Fibroblast of peridontal ligament (primary cell): ENCODE data around the gene ME3.

Experiments used
- DNase-seq: peaks from one replicate; pipeline ENCODE4 v3.0.0-alpha.2; 2010; ENCODE audit errors: extremely low read depth

The ME3 gene

GRCh38 chr11:86515297-86516094, 156.9 kb downstream of the ME3 start:
- peak; percentile 84 for DNase-seq

- no peak for DNase-seq
These were observed 158.0 kb downstream of the ME3 start for GRCh38 chr11:86514453-86514852.

- DNase-seq = no peak
These were observed 158.6 kb downstream of the ME3 start for GRCh38 chr11:86513746-86514373.

GRCh38 chr11:86513138-86513537, 159.3 kb downstream of the ME3 start:
- no peak for DNase-seq

GRCh38 chr11:86511086-86511551, 161.3 kb downstream of the ME3 start:
- peak; percentile 68 for DNase-seq

- no peak for DNase-seq
These were observed 161.7 kb downstream of the ME3 start for GRCh38 chr11:86510674-86511073.

GRCh38 chr11:86510097-86510496, 162.3 kb downstream of the ME3 start:
- DNase-seq = no peak

- DNase-seq = peak; percentile 87
These were observed 162.8 kb downstream of the ME3 start for GRCh38 chr11:86509588-86509974.

GRCh38 chr11:86508604-86509587, 163.5 kb downstream of the ME3 start:
- no peak for DNase-seq

GRCh38 chr11:86507249-86507845, 165.1 kb downstream of the ME3 start:
- DNase-seq = no peak

- no peak for DNase-seq
These were observed 166.2 kb downstream of the ME3 start for GRCh38 chr11:86506235-86506634.

- no peak for DNase-seq
These were observed 169.3 kb downstream of the ME3 start for GRCh38 chr11:86503131-86503530.

- DNase-seq = no peak
These were observed 170.2 kb downstream of the ME3 start for GRCh38 chr11:86502137-86502642.

GRCh38 chr11:86500500-86501140, 171.8 kb downstream of the ME3 start:
- no peak for DNase-seq

- no peak for DNase-seq
These were observed 172.7 kb downstream of the ME3 start for GRCh38 chr11:86499723-86500129.

GRCh38 chr11:86497836-86498235, 174.6 kb downstream of the ME3 start:
- no peak for DNase-seq

GRCh38 chr11:86497310-86497709, 175.1 kb downstream of the ME3 start:
- peak; percentile 38 for DNase-seq

- no peak for DNase-seq
These were observed 177.1 kb downstream of the ME3 start for GRCh38 chr11:86495351-86495750.

- DNase-seq = no peak
These were observed 179.9 kb downstream of the ME3 start for GRCh38 chr11:86492370-86493010.

GRCh38 chr11:86491027-86491426, 181.4 kb downstream of the ME3 start:
- DNase-seq = no peak
